ENCODE results near the gene FDXR.
"Not testable (repeated sequence)": the region's sequence is repeated elsewhere in the genome, so short reads cannot be mapped to it uniquely, and the experiment has no call there.

The FDXR gene

DNA sequence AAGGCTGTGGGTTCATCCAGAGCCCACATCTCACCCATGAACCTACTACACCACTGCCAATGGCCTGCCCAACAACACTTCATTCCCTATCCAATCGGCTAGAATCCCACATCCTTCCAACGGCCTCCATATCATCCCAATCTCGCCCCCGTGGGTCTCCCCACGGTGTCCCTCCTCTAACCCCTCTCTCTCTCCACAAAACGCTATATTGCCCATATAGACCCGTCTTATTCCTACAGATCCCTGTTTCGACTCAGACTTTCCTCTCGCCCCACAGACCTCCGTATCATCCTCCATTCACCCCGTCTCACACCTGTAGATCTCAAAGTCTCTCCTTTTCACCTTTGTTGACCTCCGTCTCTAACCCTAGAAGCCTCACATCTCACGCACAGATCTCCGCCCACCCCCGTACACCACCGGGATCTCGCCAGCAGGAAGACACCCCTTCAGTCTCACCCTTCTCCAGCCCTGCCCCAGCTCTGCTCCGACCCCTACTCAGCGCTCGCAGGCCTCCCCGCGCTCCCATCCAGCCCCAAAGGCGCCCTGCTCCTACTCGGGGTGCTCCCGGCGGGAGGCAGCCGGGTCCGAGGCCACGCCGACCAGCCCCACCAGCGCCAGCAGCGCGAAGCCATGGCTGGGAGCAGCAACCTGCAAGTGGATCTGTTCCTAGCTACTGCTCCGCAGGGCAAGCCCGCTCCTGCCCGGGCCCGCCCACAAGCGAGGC lies at the start of gene FDXR:
Gene FDXR, minus strand, starts transcription at position 682 of the 724 bp plus-strand sequence. Its CDS starts 50 bp downstream, at position 632.
- DNase-seq = no peak

DNA sequence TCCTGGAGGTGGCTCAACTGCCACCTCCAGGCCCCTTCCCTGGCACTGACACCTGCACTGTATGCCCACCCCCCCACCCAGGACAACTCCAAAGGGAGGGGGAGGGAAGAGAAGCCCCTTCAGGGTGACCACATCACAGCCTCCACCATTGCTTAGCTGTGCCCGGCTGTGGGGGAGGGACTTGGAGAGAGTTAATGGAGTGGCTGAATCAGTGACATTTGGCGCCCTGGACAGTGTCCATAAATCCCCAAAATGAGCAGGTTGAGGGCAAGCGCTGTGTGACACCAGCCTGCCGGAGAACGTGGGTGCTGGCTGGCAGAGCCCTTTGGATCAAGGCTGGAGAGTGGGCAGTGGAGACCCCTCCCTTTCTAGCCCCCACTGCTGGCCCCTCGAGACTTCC lies 49.4 kb upstream of the FDXR start:
- DNase-seq = no peak

- DNase-seq = no peak
These were observed 49.0 kb upstream of the FDXR start for GRCh38 chr17:74921769-74922168.

- DNase-seq = no peak
These were observed 48.4 kb upstream of the FDXR start for GRCh38 chr17:74921026-74921681.

DNA sequence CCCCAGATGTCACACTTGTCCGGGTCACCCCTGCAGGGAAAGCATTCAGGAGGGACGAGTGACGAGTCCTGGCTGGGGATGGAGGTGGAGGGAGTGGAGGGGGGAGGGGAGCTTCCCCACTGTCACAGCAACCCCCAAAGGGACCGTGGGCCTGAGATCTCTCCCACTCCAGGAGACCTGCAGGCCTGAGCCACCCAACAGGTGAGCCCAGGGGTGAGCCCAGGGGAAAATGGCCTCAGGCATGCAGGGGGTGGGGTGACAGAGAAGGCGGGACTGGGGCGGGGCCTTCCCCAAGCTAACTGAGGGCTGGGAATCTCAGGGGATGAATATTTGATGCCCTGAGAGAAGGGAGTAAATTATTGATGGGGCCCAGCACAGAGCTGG lies 47.8 kb upstream of the FDXR start:
- no peak for DNase-seq

DNA sequence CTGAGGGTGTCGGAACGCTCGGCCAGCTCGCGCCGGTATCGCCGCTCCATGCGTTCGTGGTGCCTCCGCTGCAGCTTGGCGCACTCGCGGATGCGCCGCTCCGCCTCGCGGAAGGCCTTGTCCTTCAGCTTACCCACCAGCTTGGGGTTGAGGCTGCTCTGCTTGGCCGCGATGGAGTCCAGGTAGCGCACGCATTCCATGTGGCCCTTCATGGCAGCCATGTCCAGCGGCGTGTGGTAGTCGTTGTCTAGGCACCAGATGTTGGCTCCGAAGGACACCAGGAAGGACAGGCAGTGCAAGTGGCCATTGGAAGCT lies 47.5 kb upstream of the FDXR start:
- no peak for DNase-seq

DNA sequence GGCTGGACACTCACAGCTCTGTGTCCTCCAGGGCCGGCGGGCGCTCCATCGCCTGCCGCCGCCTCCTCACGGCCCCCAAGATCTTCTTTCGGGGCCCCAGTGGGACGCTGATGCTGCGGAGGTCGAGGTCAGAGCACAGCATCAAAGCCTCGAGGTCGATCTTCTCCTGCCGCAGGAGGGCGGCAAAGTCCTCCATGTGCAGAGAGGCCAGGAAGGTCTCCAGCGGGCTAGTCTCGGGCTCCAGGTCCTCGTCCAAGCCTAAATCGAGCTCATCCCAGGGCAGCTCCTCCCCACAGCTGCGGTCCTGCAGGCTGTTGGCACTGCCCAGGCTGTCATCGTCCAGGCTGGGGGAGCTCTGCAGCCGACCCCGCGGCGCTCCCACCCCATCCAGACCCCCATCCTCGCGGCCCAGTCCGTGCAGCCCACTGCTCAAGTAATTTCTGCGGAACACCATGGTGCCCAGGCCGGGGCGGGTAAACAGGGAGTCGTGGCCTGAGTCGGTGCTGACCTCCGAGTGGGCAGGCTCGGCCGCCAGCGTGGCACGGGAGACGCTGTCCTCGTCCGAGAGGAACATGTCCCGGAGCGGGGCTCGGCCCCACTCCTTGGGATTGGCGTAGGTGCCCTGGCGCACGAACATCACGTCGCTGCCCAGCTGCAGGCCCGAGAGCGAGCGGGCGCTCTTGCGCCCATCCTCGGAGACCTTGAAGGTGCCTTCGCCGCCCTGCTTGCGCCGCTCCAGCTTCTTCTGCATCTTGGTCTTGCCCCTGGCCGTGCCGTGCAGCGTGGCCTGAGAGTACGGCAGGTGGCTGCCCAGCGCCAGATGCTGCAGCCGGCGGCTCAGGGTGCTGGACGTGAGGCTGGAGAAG lies 46.9 kb upstream of the FDXR start:
- no peak for DNase-seq

DNA sequence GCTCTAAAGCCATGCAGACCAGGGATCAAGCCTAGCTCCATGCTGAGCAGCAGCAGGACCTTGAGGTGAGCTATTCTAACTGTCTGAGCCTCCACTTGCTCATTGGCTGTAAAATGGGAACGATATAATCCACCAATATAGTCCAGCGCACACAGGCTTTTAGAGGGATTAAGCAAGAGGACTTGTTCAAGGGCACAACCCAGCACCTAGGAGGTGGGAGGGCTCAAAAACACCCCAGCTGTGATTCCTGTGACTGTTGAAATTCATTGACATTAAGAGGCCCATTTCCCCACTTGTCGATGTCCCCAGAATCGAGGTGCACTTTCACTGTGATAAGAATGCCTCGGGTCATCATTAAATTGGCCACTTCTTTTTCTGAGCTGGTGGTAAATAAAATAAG lies 46.1 kb upstream of the FDXR start:
- no peak for DNase-seq

DNA sequence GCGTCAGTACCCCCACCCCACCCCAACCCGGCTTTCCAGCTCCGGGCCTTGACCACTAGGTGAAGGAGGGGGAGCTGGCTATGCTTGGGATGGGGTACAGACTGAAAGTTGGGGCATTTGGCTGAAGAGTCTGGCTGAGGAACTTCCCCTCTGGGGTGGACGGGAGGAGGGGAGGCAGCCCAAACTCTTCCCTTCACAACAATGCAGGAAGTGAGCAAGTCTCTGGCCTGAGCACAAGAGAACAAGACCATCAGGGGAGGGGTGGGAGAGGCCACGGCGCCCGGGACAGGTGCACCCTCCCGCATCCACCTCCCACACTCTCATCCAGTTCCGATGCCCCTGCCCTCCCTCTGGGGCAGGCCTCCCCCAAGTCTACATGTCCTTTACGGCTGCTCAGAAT lies 44.6 kb upstream of the FDXR start:
- no peak for DNase-seq

DNA sequence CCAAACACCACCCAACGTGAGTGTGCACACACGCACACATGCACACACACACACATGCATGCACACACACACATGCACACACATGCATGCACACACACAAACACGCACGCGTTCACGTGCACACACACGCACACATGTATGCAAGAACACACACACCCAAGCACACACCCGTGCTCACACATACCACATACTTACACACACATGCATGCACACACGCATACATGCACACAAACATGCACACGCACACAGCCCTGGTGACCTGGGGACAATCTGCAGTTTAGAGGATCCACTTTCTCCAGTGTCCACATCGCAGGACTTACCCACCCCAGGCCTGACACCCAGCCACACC lies 44.0 kb upstream of the FDXR start:
- no peak for DNase-seq

GRCh38 chr17:74916136-74916850 lies 43.5 kb upstream of the FDXR start:
- no peak for DNase-seq

DNA sequence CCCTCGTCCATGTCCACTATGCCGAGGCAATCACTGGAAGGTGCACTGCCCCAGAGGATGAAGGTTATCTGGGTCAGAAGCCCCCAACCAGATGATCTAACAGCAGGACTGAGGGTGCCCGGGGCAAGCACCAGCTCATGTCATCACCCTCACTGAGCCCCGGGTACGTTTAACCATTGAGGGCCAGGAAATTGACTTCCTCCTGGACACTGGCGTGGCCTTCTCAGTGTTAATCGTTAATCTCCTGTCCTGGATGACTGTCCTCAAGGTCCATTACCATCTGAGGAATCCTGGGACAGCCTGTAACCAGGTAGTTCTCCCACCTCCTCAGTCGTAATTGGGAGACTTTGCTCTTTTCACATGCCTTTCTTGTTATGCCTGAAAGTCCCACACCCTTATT lies 38.6 kb upstream of the FDXR start:
- not testable (repeated sequence) for DNase-seq

GRCh38 chr17:74909097-74909496 lies 36.3 kb upstream of the FDXR start:
- DNase-seq = not testable (repeated sequence)

DNA sequence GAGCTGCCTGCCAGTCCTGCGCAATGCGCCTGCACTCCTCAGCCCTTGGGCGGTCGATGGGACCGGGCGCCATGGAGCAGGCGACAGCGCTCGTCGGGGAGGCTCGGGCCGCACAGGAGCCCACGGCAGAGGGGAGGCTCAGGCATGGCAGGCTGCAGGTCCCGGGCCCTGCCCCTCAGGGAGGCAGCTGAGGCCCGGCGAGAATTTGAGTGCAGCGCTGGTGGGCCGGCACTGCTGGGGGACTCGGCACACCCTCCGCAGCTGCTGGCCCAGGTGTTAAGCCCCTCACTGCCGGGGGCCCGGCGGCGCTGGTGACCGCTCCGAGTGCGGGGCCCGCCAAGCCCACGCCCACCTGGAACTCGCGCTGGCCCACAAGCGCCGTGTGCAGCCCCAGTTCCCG lies 34.2 kb upstream of the FDXR start:
- no peak for DNase-seq

GRCh38 chr17:74906214-74906793 lies 33.5 kb upstream of the FDXR start:
- DNase-seq = not testable (repeated sequence)

- no peak for DNase-seq
These were observed 32.1 kb upstream of the FDXR start for GRCh38 chr17:74904687-74905409.

- no peak for DNase-seq
These were observed 30.9 kb upstream of the FDXR start for GRCh38 chr17:74903671-74904070.

DNA sequence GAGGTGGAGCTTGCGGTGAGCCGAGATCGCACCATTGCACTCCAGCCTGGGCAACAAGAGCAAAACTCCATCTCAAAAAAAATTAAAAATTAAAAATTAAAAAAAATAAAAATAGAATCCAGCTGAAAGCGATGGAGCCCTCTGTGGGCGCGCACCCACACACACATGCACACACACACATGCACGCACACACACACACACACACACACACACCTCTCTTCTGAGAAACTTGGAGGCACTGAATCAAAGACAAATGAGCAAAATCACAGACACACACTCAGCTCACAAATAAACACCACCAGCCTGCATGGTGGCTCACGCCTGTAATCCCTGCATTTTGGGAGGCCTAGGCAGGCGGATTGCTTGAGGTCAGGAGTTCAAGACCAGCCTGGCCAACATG lies 30.2 kb upstream of the FDXR start:
- DNase-seq = no peak

- no peak for DNase-seq
These were observed 28.8 kb upstream of the FDXR start for GRCh38 chr17:74901353-74902135.

GRCh38 chr17:74900208-74900607 lies 27.4 kb upstream of the FDXR start:
- no peak for DNase-seq

DNA sequence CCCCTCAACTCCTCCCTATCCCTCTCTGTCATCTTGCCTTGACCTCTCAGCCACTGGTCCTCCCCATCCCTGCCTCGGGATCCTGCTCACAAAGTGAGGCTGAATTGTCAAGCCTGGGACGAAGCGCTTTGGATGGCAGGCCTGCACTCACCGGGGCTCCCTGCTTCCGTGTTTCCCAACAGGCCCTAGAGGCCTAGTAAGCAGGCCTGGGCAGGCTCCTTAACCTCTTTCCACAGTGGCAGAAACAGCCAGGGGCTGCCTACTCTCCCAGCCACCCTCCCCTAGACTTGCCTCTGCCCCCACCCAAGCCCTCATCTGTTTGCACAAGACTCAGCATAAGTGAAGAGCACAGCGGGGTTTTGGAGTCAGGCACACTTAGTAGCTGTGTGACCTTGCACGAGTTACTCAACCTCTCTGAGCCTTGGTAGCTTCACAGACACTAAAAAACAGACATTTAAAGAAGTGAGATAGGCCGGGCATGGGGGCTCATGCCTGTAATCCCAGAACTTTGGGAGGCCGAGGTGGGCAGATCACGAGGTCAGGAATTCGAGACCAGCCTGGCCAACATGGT lies 25.7 kb upstream of the FDXR start:
- no peak for DNase-seq
